ENCODE data around the gene CHST11.

The CHST11 gene

DNA sequence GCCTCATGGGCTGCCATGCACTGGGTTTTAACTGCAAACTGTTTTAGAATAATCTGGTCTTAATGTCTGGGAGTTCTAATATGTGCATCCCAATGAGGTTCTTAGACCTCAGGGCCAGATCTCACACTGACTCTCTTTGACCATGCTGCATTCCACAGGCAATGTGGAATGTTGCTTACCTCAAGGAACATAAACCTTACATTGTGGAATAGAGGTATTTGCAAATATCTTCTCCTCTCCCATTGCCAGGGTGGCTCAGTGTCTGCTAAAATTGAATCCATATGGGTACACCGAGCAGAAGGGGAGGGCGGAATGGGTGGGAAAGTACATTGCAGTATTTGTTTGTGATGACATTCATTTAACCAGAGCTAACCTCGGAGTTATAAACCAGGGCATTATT, 78.6 kb downstream of the CHST11 start:
- ChIA-PET POLR2A (no interaction called here), CTCF (interaction anchor here (0.5 to 1.6 kb wide), 5 partner anchors 48 to 654 kb away, joined by 3 to 6 read pairs (median 4); no protein-coding TSS in a partner anchor)
- no peaks in the 10 kb centered on the region for H3K4me1 ChIP-seq (ENCODE audit: control insufficient read depth, insufficient read depth, low read length)
- no peak overlapping the region for H3K4me3 ChIP-seq (ENCODE audit: low read depth, low read length)
- H3K9me3 ChIP-seq (ENCODE audit: control insufficient read depth, insufficient read depth, low read depth, low read length), result no peaks in the 10 kb centered on the region
- no peak overlapping the region for H3K27ac ChIP-seq (ENCODE audit: extremely low read depth, low read depth, low read length)
- H3K36me3 ChIP-seq (ENCODE audit: control insufficient read depth in 2 of 2, insufficient read depth in 1 of 2, low read length in 2 of 2), result no peaks in the 10 kb centered on the region
- TF ChIP-seq, protein P1, sequence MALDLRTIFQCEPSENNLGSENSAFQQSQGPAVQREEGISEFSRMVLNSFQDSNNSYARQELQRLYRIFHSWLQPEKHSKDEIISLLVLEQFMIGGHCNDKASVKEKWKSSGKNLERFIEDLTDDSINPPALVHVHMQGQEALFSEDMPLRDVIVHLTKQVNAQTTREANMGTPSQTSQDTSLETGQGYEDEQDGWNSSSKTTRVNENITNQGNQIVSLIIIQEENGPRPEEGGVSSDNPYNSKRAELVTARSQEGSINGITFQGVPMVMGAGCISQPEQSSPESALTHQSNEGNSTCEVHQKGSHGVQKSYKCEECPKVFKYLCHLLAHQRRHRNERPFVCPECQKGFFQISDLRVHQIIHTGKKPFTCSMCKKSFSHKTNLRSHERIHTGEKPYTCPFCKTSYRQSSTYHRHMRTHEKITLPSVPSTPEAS (tag by site-specific recombination; IDR thresholded peaks at IDR 0.05), result no peak
- TF ChIP-seq ZNF341 (tag by site-specific recombination; IDR thresholded peaks at IDR 0.05; ENCODE audit: low read depth) (no peak), ZNF174 (tag by site-specific recombination; IDR thresholded peaks at IDR 0.05) (no peak), ZNF146 (tag by site-specific recombination; IDR thresholded peaks at IDR 0.05) (no peak)
- TF ChIP-seq, protein P2, sequence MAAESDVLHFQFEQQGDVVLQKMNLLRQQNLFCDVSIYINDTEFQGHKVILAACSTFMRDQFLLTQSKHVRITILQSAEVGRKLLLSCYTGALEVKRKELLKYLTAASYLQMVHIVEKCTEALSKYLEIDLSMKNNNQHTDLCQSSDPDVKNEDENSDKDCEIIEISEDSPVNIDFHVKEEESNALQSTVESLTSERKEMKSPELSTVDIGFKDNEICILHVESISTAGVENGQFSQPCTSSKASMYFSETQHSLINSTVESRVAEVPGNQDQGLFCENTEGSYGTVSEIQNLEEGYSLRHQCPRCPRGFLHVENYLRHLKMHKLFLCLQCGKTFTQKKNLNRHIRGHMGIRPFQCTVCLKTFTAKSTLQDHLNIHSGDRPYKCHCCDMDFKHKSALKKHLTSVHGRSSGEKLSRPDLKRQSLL (tag by site-specific recombination; IDR thresholded peaks at IDR 0.05), result no peak

DNA sequence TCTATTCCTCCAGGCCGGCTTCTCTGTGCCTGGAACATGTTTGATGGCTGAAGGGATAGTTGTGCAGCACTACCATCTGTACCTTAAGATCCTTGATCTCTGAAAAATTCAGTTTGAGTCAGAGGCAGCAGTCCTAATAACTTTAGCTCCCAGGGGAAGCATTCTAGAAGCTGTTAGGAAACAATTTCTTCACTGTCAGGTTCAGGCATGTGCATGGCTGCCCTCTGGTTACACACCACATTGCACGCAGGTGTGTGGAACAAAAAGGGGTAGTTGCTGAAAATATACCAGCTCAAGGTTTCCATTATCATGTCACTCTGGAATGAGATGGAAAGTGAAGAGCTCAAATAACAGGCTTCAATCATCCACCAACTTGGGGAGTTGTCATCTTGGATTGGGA, 80.1 kb downstream of the CHST11 start:
- POLR2A ChIA-PET, result no interaction called here
- H3K9me3 ChIP-seq (ENCODE audit: control insufficient read depth, insufficient read depth, low read depth, low read length), result no peaks in the 10 kb centered on the region
- no peaks in the 10 kb centered on the region for H3K4me1 ChIP-seq (ENCODE audit: control insufficient read depth, insufficient read depth, low read length)
- TF ChIP-seq ZNF596 (tag by site-specific recombination; IDR thresholded peaks at IDR 0.05), result no peak
- TF ChIP-seq ZNF629 (tag by site-specific recombination; IDR thresholded peaks at IDR 0.05), result no peak
- no peak for TF ChIP-seq ZNF23 (tag by site-specific recombination; IDR thresholded peaks at IDR 0.05; ENCODE audit: borderline replicate concordance)
- TF ChIP-seq, protein P3, sequence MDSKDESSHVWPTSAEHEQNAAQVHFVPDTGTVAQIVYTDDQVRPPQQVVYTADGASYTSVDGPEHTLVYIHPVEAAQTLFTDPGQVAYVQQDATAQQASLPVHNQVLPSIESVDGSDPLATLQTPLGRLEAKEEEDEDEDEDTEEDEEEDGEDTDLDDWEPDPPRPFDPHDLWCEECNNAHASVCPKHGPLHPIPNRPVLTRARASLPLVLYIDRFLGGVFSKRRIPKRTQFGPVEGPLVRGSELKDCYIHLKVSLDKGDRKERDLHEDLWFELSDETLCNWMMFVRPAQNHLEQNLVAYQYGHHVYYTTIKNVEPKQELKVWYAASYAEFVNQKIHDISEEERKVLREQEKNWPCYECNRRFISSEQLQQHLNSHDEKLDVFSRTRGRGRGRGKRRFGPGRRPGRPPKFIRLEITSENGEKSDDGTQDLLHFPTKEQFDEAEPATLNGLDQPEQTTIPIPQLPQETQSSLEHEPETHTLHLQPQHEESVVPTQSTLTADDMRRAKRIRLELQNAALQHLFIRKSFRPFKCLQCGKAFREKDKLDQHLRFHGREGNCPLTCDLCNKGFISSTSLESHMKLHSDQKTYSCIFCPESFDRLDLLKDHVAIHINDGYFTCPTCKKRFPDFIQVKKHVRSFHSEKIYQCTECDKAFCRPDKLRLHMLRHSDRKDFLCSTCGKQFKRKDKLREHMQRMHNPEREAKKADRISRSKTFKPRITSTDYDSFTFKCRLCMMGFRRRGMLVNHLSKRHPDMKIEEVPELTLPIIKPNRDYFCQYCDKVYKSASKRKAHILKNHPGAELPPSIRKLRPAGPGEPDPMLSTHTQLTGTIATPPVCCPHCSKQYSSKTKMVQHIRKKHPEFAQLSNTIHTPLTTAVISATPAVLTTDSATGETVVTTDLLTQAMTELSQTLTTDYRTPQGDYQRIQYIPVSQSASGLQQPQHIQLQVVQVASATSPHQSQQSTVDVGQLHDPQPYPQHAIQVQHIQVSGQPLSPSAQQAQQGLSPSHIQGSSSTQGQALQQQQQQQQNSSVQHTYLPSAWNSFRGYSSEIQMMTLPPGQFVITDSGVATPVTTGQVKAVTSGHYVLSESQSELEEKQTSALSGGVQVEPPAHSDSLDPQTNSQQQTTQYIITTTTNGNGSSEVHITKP (tag by site-specific recombination; IDR thresholded peaks at IDR 0.05), result no peak
- no peak for TF ChIP-seq ZNF776 (tag by site-specific recombination; IDR thresholded peaks at IDR 0.05; ENCODE audit: borderline replicate concordance)
- TF ChIP-seq, protein P4, sequence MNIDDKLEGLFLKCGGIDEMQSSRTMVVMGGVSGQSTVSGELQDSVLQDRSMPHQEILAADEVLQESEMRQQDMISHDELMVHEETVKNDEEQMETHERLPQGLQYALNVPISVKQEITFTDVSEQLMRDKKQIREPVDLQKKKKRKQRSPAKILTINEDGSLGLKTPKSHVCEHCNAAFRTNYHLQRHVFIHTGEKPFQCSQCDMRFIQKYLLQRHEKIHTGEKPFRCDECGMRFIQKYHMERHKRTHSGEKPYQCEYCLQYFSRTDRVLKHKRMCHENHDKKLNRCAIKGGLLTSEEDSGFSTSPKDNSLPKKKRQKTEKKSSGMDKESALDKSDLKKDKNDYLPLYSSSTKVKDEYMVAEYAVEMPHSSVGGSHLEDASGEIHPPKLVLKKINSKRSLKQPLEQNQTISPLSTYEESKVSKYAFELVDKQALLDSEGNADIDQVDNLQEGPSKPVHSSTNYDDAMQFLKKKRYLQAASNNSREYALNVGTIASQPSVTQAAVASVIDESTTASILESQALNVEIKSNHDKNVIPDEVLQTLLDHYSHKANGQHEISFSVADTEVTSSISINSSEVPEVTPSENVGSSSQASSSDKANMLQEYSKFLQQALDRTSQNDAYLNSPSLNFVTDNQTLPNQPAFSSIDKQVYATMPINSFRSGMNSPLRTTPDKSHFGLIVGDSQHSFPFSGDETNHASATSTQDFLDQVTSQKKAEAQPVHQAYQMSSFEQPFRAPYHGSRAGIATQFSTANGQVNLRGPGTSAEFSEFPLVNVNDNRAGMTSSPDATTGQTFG (tag by site-specific recombination; IDR thresholded peaks at IDR 0.05; ENCODE audit: borderline replicate concordance), result no peak
- TF ChIP-seq ZNF677 (tag by site-specific recombination; IDR thresholded peaks at IDR 0.05), result no peak
- no peak for TF ChIP-seq MEIS1 (CRISPR knock-in tag; IDR thresholded peaks at IDR 0.05; ENCODE audit: borderline replicate concordance)
- H3K27ac ChIP-seq (ENCODE audit: extremely low read depth, low read depth, low read length), result no peak overlapping the region
- no peak overlapping the region for H3K4me3 ChIP-seq (ENCODE audit: low read depth, low read length)
- CTCF ChIA-PET, result no interaction called here
- no peaks in the 10 kb centered on the region for H3K36me3 ChIP-seq (ENCODE audit: control insufficient read depth in 2 of 2, insufficient read depth in 1 of 2, low read length in 2 of 2)

DNA sequence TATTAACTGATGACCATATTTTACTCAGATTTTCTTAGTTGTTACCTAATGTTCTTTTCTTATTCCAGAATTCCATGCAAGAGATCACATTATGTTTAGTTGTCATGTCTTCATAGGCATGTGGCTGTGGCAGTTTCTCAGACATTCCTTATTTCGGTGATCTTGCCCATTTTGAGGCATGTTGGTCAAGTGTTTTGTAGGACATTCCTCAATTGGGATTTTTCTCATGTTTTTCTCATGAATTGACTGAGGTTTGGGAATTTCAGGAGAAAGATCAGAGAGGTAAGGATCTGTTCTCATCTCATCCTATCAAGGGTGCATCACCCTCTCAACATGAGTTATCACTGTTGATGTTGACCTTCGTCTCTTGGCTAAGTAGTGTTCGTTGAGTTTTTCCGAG, 81.3 kb downstream of the CHST11 start:
- no peaks in the 10 kb centered on the region for H3K36me3 ChIP-seq (ENCODE audit: control insufficient read depth in 2 of 2, insufficient read depth in 1 of 2, low read length in 2 of 2)
- H3K9me3 ChIP-seq (ENCODE audit: control insufficient read depth, insufficient read depth, low read depth, low read length), result no peaks in the 10 kb centered on the region
- H3K4me1 ChIP-seq (ENCODE audit: control insufficient read depth, insufficient read depth, low read length), result no peaks in the 10 kb centered on the region
- no peak overlapping the region for H3K4me3 ChIP-seq (ENCODE audit: low read depth, low read length)
- ChIA-PET POLR2A (no interaction called here), CTCF (no interaction called here)
- H3K27ac ChIP-seq (ENCODE audit: extremely low read depth, low read depth, low read length), result no peak overlapping the region
- TF ChIP-seq, protein P5, sequence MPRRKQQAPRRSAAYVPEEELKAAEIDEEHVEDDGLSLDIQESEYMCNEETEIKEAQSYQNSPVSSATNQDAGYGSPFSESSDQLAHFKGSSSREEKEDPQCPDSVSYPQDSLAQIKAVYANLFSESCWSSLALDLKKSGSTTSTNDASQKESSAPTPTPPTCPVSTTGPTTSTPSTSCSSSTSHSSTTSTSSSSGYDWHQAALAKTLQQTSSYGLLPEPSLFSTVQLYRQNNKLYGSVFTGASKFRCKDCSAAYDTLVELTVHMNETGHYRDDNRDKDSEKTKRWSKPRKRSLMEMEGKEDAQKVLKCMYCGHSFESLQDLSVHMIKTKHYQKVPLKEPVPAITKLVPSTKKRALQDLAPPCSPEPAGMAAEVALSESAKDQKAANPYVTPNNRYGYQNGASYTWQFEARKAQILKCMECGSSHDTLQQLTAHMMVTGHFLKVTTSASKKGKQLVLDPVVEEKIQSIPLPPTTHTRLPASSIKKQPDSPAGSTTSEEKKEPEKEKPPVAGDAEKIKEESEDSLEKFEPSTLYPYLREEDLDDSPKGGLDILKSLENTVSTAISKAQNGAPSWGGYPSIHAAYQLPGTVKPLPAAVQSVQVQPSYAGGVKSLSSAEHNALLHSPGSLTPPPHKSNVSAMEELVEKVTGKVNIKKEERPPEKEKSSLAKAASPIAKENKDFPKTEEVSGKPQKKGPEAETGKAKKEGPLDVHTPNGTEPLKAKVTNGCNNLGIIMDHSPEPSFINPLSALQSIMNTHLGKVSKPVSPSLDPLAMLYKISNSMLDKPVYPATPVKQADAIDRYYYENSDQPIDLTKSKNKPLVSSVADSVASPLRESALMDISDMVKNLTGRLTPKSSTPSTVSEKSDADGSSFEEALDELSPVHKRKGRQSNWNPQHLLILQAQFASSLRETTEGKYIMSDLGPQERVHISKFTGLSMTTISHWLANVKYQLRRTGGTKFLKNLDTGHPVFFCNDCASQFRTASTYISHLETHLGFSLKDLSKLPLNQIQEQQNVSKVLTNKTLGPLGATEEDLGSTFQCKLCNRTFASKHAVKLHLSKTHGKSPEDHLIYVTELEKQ (tag by site-specific recombination; IDR thresholded peaks at IDR 0.05; ENCODE audit: borderline replicate concordance), result no peak
- no peak for TF ChIP-seq ZBTB1 (tag by site-specific recombination; IDR thresholded peaks at IDR 0.05)
- TF ChIP-seq ZNF16 (tag by site-specific recombination; IDR thresholded peaks at IDR 0.05; ENCODE audit: low read depth), result no peak
- TF ChIP-seq ZNF184 (tag by site-specific recombination; IDR thresholded peaks at IDR 0.05), result no peak
- no peak for TF ChIP-seq ZNF350 (tag by site-specific recombination; IDR thresholded peaks at IDR 0.05)
- TF ChIP-seq ZNF549 (tag by site-specific recombination; IDR thresholded peaks at IDR 0.05), result no peak

Data from HEK293 (cell line).